HG03095 (cell line): Measurements from ENCODE around the gene BTBD16.

Experiments
- ATAC-seq: cut with Tn5 transposase; IDR thresholded peaks from one replicate; pipeline ENCODE4 v1.9.1; 2021; ENCODE audit warnings: moderate library complexity; ENCODE audit not compliant: unreplicated experiment

Gene BTBD16

DNA sequence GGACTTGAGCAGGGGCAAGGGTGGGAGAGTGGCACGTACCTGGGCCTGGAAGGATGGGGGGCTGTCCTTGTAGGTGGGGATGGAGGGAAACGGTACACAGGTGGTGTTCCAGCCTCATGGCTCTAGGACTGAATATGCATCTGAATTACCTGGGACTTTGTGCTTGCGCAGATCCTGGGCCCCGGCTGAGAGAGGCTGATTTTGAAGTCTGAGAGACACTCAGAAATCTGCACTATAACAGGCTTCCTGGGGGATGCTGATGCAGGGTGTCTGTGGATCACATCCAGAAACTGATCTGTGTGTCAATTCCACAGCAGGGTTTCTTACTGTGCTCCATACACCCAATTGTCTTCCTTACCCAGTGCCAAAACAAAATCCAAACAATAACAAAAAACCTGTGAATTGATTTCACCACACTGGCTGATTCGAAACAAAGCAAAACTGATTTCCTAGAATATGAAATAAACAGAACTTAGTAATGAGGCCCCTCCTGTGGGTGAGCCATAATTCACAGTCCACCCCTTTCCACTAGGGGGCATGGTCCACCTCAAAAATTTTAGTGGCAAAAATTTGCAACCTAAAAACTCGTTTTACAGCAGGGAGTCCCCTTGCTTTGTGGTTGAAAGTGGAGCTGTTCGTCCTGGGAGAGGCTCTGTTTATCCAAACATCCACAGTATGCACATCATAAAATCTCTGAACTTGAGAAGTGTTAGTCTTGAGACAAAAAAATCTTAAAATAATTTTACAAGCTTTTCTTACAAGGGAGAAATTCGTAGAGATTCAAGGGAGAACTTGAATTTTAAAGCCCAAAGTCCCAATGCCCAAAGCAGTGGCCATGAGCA is 71.4 kb downstream of the BTBD16 start:
- no peak for ATAC-seq

DNA sequence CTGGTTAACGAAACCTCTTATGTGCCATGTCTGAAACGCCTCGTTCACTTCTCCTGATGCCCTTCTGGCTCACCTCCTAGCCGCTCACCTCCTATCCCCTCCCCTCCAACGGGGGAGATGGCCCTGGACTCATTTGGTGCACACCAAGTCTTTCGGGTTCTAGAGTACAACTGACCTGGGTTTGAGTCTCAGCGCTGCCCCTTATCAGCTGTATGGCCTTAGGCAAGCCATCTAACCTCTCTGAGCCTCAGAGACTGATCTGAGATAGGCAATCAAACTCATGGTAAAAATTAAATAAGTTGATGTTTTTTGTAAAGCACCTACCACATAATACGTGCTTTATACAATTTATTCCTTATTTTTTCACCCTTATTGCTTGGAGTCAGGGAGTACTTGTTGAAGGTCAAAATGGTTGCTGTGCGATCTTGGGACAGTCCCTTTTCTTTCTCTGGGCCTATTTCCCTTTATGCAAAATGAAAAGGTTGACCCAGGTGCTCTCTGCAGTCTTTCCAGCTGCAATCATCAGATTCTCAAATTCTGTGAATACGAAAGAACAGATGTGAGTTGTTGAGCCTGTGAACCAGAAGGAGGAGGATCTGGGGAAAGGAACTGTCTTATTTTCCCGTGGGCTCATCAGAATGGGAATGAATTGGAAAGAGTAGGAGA is 72.2 kb downstream of the BTBD16 start:
- ATAC-seq, result no peak

DNA sequence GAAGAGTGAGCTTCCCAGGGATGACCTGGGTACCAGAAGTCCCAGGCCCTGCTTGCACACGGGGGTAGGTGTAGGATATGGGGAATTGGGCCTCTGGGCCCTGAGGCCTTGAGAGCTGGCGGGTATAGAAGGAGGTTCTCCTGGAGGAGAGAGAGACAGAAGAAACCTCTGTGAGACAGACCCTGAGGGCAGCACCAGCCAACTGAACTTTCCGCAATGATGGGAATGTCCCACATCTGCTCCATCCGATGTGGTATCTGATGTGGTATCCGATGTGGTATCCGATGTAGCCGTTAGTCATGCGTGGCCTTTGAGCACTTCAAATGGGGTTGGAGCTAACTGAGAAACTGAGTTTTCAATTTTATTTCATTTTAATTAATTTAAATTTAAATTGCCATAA is 72.8 kb downstream of the BTBD16 start:
- ATAC-seq, result no peak

DNA sequence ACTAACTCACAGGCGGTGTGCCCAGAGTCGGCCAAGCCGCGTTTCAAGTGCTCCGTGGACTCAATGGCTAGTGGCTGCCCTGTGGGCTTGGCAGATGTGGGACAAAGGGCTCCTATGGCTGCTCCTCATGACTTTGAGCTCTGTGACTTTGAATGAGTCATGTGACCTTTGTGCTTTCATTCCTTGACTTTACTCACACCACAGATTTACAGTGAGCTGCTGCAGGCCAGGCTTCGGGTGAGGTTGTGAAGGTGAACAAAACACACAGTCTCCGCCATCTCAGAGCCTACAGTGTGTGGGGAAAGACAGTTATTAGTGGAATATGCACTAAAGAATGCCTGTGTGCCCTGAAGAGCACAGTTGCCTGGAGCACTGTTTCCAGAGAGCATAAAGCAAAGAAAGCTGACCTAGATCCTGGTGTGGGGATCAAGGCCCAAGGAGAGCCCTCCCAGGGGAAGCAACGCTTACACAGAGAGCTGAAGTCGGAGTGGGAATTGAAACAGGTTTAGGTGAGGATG is 73.7 kb downstream of the BTBD16 start:
- no peak for ATAC-seq

DNA sequence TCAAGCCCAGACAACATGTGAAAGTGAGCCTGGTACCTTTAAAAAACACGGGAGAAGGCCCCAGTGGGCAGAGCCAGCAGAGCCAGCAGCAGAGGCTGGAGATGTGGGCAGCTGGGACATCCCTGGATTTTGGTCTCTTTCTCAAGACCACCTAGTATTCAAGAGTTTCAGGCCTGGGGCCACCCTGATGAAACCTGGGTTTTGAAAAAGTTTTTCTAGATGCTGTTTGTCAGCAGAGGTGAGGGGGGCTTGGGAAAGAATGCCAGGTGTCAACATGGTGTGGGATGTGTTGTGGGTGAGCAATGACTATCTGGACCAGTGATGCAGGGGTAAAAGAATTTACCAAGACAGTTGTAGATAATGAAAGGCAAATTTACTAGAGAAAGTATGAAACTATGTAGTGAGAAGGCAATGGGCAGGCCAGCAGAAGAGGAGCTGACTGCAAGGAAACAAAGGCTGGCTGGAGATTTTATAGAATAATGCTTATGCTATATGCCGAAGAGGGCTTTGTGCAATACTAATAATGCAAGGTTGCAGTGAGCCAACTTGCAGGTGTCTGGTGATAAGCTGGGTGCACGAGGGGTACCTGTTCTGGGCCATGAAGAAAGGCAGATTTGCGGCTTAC is 75.3 kb downstream of the BTBD16 start:
- no peak for ATAC-seq

DNA sequence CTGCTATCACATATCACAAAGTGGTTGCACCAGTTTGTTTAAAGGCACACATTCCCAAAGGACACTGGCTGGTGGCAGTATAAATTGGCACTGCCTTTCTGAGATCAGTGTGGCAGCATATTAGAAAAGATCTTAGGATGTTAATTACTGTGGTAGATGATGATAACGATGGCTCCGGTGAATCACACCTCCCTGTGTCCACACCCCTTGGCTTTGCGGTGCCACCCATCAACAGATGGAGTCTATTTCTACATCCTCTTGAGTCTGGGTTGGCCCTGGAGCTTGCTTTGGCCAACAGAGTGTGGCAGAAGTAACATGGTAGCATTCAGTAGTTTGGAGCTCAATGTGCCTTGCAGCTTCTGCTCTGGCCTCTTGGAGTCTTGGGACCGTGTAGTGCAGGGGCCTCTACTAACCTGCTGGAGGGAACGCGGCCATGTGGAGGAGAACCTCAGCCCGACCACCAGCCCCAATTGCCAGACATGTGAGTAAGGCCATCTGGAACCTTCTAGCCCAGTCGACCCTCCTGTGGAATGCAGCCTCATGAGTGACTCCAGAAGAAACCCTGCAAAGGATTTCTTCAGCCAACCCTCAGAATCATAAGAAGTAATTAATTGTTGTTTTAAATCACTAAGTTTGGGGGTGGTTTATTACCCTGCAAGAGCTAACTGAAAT is 76.2 kb downstream of the BTBD16 start:
- ATAC-seq, result no peak

DNA sequence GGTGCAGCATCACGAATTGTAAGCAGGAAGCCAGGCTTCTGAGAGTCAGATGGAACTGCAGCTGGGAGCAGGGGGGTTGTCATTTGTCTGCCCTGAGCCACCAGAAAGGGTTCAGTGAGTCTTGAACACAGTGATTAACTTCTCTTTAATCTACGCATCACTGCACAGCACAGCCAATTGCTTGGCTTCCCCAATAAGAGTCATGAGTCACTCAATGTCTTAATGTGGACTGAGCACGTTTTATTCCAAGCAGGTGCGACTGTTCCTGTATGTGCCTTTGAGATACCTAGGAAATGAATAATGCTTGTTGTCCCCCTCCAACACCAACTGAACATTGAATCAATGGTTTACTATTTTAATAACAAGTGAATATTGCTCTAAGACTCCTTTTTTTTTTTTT is 77.4 kb downstream of the BTBD16 start:
- ATAC-seq, result no peak

DNA sequence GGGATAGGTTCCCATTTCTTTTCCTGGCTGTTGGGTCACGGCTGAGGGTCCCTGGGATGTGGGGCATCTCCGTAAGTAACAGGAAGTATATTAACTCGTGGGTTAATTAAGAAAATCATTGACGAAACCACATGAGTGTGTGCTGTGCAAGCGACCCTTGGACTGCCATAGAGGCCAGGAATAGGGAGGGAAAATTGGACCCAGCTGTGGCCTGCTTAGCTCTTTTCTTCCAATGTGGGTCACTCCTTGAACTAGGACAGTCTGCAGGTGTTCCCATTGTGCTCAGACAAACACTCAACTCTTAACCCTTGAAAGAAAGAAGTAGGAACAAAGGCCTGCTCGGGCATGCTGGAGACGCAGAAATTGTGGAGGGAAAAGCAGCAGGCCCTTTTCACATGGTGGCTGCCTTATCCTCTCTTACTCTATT is 77.9 kb downstream of the BTBD16 start:
- ATAC-seq, result no peak

DNA sequence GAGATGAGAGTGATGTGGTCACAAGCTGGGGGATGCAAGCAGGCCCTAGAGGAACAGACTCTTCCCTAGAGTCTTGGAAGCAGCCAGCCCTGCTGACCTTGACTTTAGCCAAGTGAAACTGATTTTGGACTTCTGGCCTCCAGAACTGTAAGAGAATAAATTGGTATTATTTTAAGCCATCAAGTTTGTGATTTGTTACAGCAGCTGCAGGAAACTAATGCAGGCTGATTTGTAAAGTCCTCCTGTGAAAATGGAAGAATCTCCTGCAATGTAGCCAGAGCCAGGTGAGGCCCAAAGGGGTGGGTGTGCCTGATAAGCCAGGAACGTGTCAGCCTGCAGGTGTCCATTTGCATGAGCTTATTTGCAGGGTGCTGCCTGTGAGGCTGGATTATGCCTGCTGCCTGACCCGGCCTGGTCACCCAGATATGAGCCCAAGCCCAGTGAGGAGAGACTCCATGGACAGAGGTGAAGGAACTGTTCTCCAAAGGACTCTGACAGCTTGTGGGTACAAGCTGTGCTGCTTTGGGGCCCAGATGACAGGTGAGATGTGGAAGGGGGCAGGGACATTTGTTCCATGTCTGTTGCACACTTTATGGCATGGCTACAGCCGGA is 78.8 kb downstream of the BTBD16 start:
- no peak for ATAC-seq

DNA sequence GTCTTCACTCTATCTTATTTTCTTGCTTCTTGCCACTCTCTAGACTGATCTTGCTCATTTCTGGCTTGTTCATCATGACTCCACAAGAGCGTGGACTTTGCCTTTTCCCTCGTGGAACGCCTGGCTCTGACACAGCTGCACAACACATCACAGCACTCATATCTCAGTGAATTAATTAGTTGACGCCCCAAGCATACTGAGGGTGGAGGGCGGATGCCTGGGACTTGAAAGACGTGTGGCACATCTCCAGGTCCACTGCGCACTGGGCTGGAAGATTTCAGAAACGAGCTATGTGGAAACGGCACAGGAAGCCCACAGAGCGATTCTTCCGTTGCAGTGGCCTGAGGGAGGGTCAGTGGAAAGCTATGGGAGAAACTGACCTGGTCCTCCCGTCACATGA is 79.8 kb downstream of the BTBD16 start:
- no peak for ATAC-seq

DNA sequence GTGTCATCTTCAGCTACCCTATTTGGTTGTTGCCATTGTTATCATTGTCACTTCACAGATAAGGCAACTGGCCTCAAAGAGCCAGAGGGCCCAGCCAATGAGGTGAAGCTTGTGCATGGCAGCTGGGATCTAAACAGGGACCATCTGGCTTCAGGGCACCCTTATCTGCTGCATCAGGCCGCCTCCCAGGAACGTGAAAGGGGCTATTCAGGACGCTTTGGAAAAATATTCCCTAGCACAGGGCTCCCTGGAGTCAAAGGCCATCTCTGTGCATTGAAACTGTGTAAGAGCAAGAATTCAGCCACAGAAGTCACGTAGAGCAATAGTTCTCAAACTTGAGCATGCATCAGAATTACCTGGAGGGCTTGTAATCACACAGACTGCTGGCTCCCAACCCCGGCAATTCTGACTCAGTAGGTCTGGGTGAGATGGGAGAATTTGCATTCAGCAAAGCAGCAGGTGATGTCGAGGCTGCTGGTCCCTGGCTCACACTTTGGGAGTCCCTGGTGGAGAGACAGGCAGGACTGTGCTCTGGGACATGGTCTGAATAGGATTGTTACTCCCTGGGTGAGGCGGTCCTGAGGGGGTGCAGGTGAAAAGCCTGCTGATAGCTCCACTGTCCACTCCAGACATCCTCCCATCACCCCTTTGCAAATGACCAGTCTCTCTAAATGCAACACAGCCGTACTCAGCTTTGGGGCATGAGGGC is 81.9 kb downstream of the BTBD16 start:
- ATAC-seq, result no peak

DNA sequence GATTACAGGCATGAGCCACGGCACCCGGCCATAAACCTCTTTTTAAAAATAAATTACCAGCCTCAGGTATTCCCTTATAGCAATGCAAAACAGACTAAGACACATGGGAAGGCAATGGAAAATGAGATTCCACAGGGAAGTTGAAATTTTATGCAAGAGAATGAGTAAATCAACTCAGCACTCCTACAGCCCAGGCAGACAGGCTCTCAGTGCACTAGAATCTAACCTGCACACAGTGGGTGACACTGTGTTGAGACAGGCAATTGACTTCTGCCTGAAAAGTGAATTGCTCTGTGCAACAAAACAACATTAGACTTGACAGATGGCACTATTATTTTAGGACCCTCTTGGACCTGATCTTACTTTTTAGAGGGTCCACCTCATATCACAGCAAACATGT is 83.3 kb downstream of the BTBD16 start:
- ATAC-seq, result no peak

DNA sequence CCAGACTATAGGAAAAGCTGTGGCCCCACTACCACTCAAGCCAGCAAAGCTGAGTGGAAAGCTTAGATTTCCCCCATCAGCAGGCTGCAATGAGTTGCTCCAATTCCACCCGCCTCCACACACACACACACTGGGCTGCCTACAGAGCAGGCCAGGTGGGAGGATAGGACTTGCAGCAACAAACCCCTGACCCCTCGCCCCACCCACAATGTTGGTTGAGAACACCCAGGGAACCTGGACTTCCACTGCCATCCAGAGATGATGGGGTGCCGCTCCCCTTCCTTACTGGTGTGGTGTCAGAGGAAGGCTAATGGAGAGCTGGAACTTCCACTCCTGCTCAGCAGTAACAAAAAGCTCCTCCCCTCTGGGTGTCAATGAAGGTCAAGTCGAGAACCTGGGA is 86.6 kb downstream of the BTBD16 start:
- no peak for ATAC-seq

DNA sequence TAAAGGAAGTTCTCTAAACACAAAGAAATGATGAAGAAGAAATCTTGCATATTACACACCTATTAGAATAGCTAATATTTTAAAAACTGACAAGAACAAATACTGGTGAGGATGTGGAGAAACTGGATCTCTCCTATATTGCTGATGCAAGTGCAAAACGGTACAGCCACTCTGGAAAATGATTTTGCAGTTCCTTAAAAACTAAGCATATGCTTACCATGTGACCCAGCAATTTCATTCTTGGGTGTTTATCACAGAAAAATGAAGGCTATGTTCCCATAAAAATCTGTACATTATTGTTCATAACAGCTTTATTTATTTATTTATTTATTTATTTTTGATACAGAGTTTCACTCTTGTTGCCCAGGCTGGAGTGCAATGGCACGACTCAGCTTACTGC is 88.5 kb downstream of the BTBD16 start:
- ATAC-seq, result no peak

DNA sequence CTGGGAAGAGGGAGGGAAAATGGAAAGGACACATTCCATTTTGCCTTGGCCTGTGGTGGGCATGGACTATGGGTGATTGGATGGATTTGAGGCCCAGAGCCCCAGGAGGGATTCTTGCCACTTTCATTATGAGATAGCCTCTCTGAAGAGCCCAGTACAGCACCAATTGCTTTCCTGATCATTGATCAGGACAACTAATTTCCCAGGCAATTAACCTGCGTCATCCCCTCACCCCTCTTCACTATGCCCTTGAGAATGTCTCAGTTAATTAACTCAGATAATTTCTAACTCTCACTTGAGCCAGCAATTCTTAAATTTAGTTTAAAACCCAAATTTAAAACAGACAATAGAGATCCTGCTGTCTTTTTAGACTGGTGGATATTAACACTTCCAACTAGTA is 90.0 kb downstream of the BTBD16 start:
- ATAC-seq, result no peak

DNA sequence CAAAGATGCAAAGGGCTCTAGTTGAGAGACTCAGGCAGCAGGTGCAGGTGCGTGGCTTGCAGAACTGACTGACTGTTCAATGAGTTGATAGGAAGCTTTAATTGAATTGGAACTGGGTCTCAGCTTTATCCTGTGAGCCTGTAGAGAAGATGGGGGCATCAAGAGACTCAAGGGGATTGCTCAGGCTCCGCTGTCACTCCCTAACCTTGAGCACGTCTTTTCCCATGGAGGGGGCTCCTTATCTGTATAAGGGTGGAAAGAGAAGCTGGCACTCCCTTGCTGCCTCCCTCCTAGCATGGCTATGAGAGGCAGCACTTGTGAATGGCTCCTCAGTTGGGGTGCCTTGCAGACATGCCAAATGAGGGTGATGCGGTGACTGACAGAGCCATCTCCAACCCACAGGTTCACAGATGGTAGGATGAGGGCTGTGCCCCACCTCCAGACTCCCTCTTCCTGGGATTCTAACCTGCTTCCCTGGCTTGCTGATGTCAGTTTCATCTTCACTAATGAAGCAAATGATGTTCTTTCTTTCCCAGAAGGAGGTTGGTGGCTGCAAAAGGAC is 91.0 kb downstream of the BTBD16 start:
- no peak for ATAC-seq

DNA sequence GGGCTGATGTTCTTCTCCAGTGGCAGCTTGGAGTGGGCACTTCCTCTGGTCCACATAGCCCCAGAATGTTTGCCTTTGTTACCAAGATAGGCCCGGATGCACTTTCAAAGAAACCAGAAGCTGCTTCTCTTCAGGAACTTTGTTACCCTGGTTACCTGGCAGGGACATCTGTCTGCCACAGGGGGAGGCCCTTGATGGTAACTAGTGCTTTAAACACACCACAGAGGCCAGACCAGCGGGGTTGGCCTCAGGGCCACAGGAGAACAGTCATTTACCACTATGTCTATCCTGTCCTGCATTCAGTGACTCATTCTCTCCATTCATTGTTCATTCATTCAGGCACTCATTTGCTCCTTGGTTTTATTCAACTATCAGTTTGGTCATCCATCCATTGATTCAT is 91.5 kb downstream of the BTBD16 start:
- ATAC-seq, result no peak

DNA sequence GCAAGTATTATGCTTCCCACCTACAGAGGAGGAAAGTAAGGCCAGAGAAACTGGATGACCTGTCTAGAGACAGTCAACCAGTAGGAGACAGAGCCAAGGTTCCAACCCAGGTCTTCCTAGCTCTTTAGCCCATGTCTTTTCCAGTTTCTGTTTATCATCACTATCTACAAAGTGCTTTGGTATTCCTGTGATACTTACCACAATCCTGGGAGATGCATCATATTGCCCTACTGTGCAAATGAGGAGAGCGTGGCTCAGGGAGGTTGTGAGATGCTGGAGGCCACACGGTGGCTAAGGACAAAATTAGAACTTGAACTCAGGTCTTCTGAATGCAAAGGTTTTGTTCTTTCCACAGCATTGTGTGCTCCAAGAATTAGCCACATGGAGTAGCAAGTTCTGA is 92.2 kb downstream of the BTBD16 start:
- no peak for ATAC-seq

DNA sequence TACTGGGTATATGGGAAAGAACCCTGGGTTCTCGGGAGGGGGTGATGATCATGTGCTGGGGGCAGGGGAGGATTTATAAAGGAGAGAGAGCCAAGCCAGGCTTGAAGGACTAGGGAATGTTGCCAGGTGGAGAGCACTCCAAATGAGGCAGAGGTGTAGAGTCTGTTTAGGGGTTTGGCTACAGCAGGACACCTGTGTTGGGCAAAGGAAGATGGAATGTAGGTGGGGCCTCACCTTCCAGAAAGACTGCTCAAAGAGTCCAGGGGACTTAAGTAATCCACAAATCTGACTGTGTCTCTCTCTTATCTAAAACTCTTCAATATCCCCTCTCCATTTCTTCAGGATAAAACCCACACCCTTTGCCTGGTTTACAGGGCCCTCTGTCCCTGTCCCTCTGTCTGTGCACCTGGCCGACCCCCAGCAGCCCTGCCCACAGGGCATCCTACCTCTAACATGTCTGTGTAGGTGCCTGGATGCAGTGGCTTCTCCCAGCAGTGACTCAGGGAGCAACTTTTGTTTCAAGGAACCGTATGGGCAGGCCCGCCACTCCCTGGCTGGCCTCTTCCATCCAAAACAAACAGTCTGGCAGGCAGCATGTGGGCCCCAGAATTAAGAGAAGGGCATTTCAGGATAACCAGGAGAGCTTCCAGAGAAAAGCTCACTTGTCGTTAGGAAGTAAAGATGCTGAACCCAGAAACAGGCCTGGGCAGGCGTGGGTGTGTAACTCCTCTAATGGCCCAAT is 92.8 kb downstream of the BTBD16 start:
- no peak for ATAC-seq
